Measurements from ENCODE around the gene VIPR2.

The VIPR2 gene

DNA sequence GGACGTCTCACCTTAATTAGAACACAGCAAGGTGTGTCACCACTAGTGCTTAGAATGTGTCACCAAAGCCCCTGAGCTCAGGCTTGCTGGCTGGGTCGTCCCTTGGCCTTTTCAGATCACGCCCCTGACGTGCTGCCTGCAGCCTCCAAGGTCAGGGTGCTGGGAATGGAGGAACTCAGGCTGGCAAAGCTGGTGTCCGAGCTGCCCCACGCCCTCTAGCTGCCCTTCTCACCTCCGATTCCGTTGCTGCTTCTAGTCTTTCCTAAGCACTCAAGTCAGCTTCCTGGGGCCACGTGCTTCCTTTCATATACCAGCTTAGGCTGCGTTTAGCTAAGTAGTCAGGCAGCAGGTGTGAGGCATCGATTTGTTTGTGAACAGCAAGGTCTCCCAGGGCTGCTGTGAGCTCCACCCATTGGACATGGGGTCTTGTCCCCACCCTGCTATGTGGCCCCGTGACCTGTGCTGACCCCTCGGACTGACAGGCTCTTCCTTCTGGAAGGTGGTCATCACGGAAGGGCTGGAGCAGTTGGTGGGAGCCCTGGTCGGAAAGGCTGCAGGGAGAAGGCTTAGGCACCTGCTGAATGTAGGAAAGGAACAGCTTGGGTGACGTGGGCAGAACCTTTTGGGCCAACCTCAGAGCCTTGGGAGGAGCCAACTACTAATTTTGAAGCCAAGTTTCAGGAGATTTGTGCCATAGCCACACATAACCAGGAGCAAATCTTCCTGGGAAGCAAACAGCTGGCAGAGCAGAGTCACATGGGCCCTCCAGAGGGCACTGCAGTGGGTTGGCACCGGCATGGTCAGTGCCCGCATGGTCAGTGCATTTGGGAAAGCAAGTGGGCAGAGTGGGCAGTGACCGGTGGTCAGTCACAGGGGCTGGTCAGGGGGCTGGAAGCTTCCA, 28.8 kb downstream of the VIPR2 start:
- TF ChIP-seq SIN3A (IDR thresholded peaks at IDR 0.05; ENCODE audit: borderline replicate concordance, insufficient read depth, low read length) (no peak), TAF1 (IDR thresholded peaks at IDR 0.05; ENCODE audit: borderline replicate concordance, insufficient read depth, low read length) (no peak), FOXP2 (optimal IDR thresholded peaks at IDR 0.05; ENCODE audit: borderline replicate concordance, extremely low read depth, extremely low read length, insufficient read depth) (no peak), POLR2AphosphoS5 (IDR thresholded peaks at IDR 0.05; ENCODE audit: low read depth, low read length) (no peak)
- TF ChIP-seq, protein P1, sequence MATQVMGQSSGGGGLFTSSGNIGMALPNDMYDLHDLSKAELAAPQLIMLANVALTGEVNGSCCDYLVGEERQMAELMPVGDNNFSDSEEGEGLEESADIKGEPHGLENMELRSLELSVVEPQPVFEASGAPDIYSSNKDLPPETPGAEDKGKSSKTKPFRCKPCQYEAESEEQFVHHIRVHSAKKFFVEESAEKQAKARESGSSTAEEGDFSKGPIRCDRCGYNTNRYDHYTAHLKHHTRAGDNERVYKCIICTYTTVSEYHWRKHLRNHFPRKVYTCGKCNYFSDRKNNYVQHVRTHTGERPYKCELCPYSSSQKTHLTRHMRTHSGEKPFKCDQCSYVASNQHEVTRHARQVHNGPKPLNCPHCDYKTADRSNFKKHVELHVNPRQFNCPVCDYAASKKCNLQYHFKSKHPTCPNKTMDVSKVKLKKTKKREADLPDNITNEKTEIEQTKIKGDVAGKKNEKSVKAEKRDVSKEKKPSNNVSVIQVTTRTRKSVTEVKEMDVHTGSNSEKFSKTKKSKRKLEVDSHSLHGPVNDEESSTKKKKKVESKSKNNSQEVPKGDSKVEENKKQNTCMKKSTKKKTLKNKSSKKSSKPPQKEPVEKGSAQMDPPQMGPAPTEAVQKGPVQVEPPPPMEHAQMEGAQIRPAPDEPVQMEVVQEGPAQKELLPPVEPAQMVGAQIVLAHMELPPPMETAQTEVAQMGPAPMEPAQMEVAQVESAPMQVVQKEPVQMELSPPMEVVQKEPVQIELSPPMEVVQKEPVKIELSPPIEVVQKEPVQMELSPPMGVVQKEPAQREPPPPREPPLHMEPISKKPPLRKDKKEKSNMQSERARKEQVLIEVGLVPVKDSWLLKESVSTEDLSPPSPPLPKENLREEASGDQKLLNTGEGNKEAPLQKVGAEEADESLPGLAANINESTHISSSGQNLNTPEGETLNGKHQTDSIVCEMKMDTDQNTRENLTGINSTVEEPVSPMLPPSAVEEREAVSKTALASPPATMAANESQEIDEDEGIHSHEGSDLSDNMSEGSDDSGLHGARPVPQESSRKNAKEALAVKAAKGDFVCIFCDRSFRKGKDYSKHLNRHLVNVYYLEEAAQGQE (IDR thresholded peaks at IDR 0.05; ENCODE audit: insufficient read depth in 1 of 2, low read depth in 2 of 2, low read length in 2 of 2), result no peak

GRCh38 chr7:159114981-159115380, 29.7 kb downstream of the VIPR2 start:
- TF ChIP-seq TAF1 (IDR thresholded peaks at IDR 0.05; ENCODE audit: borderline replicate concordance, insufficient read depth, low read length) (no peak), POLR2AphosphoS5 (IDR thresholded peaks at IDR 0.05; ENCODE audit: low read depth, low read length) (no peak), FOXP2 (optimal IDR thresholded peaks at IDR 0.05; ENCODE audit: borderline replicate concordance, extremely low read depth, extremely low read length, insufficient read depth) (no peak), SIN3A (IDR thresholded peaks at IDR 0.05; ENCODE audit: borderline replicate concordance, insufficient read depth, low read length) (no peak)
- TF ChIP-seq, protein P1 (IDR thresholded peaks at IDR 0.05; ENCODE audit: insufficient read depth in 1 of 2, low read depth in 2 of 2, low read length in 2 of 2), result no peak

- TF ChIP-seq POLR2AphosphoS5 (IDR thresholded peaks at IDR 0.05; ENCODE audit: low read depth, low read length) (no peak), TAF1 (IDR thresholded peaks at IDR 0.05; ENCODE audit: borderline replicate concordance, insufficient read depth, low read length) (no peak), FOXP2 (optimal IDR thresholded peaks at IDR 0.05; ENCODE audit: borderline replicate concordance, extremely low read depth, extremely low read length, insufficient read depth) (no peak)
Observed at GRCh38 chr7:159114096-159114495, 30.6 kb downstream of the VIPR2 start.

DNA sequence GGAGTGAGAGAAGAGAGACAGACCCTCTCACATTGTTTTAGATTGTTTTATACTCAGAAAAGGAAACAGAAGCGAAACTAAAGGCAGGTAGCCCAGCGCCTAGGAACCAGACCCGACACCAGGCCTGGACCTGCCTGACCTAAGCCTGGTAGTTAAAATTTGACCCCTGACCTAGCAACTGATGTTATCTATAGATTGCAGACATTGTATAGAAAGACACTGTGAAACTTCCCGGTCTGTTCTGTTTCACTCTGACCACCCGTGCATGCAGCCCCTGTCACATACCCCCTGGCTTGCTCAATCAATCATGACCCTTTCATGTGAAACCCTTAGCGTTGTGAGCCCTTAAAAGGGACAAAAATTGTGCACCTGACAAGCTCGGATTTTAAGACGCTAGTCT, 31.6 kb downstream of the VIPR2 start:
- TF ChIP-seq FOXP2 (optimal IDR thresholded peaks at IDR 0.05; ENCODE audit: borderline replicate concordance, extremely low read depth, extremely low read length, insufficient read depth), result no peak
- no peak for TF ChIP-seq SIN3A (IDR thresholded peaks at IDR 0.05; ENCODE audit: borderline replicate concordance, insufficient read depth, low read length)
- TF ChIP-seq TAF1 (IDR thresholded peaks at IDR 0.05; ENCODE audit: borderline replicate concordance, insufficient read depth, low read length), result no peak
- TF ChIP-seq, protein P1 (IDR thresholded peaks at IDR 0.05; ENCODE audit: insufficient read depth in 1 of 2, low read depth in 2 of 2, low read length in 2 of 2), result no peak
- TF ChIP-seq POLR2AphosphoS5 (IDR thresholded peaks at IDR 0.05; ENCODE audit: low read depth, low read length), result no peak

- no peak for TF ChIP-seq POLR2AphosphoS5 (IDR thresholded peaks at IDR 0.05; ENCODE audit: low read depth, low read length)
- no peak for TF ChIP-seq TAF1 (IDR thresholded peaks at IDR 0.05; ENCODE audit: borderline replicate concordance, insufficient read depth, low read length)
- TF ChIP-seq, protein P1 (IDR thresholded peaks at IDR 0.05; ENCODE audit: insufficient read depth in 1 of 2, low read depth in 2 of 2, low read length in 2 of 2), result no peak
Observed at GRCh38 chr7:159112136-159113011, 32.3 kb downstream of the VIPR2 start.
